Activated CD4-positive, CD25-positive, alpha-beta regulatory T cell treated with anti-CD3 and anti-CD28 coated beads, Interleukin-2, amount 50 U/mL, for 16 hours (primary cell): Measurements from ENCODE around the gene SDK2.

ENCODE experiments used
- DNase-seq: peaks from one replicate; pipeline ENCODE4 v3.0.0-alpha.2; 2020; ENCODE audit warnings: low read depth, low spot score

Gene SDK2

DNA sequence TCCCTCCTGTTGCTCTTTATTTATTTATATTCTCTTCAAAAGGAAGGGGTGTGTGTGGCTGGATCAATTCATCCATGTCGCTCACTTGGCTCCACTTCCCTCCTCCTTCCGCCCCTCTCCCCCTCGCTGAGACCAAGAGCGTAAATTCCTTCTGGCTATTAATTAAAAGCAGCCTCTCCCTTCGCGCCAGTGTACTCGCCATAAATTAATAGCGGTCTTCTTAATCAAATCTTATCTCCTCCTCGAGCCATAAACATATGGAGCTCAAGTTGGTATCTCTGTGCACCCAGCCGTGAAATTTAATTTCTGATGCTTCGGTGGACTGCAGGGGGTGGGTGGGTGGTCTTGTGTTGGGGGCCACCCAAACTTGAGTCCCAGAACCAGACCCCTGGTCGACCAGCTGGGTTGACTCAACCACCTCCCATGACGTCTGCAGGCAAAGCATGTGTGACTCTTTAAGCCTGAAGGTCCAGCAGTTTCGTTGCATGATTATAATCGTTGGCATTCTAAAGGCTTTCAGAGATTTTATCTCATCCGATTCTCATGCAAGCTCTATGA lies 57.9 kb downstream of the SDK2 start:
- DNase-seq, result no peak

DNA sequence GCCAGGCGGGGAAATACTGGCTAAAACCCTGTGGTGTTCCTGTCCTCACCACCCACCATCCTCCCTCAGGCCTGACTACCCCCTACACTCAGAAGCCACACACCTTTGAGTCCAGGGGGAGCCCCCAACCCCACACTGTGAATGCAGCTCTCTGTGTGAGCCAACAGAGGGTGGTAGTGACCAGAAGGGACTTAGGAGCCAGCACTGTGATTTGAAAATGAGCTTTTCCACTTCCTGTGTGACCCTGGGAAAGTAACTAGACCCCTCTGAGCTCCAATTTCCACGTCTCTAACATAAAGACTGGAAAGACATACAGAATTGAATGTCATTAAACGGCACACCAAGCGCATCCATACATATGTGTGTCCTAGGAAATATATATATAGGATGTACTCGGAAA lies 58.7 kb downstream of the SDK2 start:
- DNase-seq, result no peak

DNA sequence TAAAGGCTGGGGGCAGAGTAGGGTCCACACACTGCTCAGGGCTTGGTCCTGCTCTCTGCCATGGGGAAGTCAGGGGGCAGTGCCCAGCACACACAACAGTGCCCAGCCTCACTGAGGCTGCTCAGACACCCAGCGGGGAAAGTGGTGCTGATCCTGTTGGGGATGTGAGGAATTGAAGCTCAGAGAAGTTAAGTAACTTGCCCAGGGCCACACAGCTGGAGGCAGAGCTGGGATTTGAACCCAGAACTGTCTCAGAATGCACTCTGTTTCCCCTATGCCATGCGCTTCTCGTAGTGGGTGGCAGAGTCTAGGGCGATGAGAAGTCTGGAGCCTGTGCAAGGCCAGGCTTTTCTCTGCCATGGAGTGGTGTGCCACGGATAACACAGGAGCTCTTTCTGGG lies 59.3 kb downstream of the SDK2 start:
- DNase-seq, result no peak

DNA sequence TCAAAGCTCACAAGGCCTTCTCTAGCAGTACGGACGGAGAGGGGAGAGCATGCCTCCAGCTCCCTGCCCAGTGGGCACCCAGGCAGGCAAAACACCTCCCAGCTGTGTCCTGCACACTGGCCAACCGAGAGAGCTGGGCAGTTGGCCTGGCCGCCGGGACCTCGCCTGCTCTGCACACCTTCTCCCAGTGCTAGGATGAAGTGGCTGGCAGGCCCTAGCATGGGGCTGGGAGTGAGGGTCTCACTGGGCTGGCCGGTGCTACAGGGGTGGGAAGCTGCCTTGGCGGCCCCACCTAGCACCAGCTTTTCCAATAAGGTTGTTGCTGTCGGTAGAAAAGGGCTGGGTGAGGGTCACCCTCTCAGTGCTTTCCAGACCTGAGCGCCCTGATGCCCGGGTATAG lies 60.2 kb downstream of the SDK2 start:
- no peak for DNase-seq

DNA sequence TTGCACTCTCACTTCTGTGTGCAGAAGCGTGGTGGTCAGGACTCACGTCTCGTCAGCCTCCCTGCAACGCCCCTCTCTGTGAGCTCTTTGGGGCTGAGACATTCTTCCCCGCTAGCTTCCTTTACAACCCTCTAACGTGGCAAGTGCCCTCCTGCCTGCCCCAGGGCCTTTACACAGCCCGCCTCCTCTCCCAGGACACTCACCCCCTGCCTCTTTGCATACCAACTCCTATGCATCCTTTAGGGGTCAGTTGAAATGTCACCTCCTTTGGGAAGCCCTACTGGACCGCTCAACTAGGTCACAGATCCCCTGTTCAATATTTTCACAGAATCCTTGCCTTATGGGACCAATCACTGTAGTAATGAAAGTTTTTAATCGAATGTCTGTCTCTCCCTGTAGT lies 61.4 kb downstream of the SDK2 start:
- DNase-seq, result no peak

DNA sequence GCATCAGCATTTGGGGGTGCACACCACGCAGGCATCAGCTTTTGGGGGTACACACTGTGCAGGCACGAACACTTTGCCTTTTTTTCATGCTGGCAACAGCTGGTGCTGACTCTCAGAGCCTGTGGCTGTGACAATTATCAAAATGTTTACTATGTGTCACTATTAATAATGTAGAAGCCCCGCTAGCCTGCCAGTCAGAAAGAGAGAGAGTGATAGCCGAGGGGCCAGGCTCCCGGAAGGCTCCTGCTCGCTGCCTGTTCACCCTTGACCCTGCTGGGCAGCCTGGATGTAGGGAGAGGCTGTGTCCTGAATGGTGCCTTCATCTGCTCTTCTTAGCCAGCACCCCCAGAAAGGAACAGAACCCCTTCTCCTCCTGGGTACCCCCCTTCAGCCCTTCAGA lies 61.9 kb downstream of the SDK2 start:
- DNase-seq, result no peak

DNA sequence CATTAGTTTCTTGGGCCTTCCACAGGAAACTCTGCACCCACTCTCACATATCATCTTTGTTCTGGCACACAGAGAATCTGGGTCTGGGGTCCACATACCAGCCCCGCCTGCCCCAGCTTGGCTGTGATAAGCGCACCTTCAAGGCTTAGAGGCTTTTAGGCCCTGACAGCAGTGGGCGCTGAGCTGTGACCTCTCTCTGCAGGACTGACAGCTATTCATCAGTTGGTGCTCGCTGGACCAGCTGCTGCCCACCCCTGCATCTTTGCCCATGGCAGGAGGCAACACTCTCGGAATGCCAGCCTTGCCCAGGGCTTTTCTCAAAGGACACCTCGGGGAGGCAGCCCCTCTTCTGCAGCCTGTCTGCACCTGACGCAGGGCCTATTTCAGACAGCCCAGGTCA lies 62.9 kb downstream of the SDK2 start:
- DNase-seq, result no peak

DNA sequence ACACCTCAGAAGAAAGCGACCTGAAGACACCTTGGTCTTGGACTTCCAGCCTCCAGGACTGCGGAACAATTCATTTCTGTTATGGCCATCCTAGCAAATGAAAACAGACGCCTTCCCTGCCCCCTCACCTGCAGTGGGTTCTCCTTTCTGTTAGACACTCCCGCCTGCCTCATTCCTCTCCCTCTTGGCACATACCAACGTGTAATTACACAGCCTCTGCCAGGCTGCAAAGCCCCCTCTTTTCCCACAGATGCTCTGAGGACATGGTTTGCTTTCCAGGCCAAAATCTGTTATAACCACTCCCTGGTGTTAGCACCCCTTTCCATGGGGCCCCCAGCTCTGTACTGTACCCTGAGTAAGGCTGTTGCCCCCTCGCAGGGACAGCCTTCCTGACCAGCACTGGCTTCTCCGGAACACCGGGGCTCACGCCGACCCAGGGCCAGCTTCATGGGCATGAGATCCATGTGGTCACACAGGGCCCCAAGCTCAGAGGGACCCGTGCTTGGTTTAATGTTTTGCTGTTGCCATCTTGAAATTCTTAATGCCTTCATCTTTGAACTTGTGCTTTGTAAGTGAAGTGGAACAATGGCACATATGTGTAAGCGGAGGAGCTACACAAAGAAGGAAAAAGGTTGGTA lies 64.1 kb downstream of the SDK2 start:
- DNase-seq, result no peak

DNA sequence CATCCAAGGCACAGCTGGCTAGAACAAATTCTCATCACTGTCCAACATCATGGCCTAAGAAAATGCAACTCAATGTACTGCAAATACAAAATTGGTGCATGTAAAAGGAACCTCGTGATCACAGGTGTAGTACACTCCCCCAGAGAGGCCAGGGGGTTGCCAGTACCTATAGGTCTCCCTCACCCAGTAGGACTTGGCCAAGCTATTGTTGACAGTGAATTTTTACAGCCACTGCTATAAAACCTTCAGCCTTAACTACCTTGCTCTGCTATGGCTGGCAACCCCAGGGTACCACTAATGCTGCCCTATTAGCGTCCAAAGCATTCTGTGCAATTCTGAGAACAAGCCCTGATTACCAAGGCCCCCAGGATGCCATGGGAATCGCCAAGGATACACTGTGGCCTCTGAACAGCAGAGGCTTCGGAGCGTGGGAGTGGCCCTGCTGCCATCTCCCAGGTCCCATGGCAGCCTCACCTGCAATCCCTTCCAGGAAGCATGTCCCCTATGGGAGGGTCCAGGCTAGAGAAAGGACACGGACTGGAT lies 67.6 kb downstream of the SDK2 start:
- no peak for DNase-seq

DNA sequence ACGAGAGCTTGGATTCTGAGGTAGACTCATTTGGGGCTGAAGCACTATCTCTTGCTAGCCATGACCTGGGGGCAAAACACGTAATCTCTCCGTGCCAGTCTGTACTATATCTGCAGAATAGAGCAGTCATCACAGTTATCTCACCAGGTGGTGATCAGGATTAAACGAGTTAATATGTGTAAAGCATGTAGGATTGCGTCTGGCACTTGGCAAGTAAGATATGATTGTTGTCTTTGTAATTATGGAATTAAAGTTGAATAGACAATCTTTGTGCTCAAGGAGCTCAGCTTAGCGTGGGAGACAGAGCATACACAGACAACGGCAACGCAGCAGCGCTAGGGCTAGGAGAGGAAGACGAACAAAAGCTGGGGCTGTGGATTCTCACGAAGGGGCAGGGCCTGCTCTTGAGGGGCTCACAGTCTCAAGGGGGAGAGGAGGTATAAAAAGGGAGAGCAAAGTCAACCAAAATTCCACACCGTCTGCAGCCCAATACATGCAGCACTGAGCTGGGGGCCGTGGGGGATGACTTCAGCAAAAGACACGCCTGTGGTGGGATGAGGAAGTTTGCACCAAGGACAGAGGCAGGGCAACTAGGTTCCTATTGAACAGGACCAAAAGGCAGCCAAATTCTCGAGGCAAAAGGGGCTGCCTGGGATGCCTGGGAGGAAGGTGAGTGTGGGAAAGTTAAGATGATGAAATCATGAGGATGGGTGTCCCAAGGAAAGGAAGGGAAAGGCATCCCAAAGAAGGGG lies 68.6 kb downstream of the SDK2 start:
- no peak for DNase-seq

DNA sequence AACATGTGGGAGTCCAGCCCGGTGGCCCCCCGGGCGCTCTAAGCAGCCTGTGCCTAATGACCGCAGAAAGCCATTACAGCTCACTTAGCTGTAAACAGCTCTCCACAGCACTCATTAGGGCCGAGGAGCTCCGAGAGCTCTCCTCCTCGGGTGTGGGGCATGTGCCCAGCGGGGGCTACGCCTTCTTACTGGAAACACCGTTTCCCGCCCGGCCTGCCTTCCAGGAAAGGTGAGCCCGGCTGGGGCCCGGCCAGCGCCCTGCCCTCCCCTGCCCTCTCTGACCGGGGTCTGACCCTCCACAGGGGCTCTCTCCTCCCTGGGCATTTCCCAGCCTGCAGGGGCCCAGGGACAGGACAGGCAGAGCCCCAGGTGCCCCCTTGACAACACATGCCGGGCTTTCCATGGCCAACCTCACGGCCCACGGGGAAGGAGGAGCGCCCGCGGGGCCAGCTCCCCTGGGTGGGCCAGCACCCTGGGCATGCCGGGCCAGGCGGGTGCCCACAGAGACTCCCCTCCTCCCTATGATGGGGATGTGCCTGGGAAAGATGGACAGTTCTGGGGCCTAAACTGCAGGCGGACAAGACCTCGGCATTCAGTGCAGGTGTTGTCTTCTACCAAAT lies 72.6 kb downstream of the SDK2 start:
- DNase-seq, result no peak

DNA sequence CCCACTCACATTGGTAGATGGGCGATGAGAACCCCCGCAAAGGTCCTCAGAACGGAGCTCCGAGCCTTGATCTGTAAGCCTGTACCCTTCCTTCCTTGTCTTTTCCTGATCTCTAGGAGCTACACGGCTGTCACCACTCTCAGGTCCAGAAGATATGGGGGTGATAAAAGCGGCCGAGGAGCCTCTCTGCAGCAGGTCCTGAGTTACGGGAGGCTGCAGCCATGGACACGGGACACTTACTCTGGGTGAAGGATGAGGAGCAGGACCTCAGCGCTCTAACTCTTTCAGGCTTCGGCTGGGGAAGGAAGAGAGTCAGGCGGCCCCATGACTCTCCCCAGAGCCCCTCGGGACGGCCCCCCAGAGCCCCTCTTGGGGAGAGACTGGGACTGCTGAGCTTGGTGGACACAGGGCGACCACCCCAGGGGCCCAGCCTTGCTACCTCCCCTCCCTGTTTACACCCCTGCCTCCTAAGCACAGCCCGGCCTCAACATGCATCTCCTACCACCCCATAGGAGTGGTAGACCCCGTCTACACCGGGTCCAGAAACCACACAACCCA lies 74.4 kb downstream of the SDK2 start:
- DNase-seq, result no peak

DNA sequence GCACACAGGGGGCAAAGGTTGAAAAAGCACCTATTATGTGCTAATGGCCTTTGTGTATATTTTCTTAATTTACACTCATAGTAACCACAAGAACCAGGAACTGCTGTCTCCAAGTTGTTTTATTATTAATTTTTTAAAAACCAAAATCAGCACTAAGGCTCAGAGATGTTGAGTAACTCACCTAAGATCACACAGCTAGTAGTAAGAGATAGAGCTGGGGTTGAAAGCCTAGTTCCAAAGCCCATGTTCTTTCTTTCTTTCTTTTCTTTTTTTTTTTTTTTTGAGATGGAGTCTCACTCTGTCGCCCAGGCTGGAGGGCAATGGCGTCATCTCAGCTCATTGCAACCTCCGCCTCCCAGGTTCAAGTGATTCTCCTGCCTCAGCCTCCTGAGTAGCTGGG lies 75.3 kb downstream of the SDK2 start:
- DNase-seq, result no peak

DNA sequence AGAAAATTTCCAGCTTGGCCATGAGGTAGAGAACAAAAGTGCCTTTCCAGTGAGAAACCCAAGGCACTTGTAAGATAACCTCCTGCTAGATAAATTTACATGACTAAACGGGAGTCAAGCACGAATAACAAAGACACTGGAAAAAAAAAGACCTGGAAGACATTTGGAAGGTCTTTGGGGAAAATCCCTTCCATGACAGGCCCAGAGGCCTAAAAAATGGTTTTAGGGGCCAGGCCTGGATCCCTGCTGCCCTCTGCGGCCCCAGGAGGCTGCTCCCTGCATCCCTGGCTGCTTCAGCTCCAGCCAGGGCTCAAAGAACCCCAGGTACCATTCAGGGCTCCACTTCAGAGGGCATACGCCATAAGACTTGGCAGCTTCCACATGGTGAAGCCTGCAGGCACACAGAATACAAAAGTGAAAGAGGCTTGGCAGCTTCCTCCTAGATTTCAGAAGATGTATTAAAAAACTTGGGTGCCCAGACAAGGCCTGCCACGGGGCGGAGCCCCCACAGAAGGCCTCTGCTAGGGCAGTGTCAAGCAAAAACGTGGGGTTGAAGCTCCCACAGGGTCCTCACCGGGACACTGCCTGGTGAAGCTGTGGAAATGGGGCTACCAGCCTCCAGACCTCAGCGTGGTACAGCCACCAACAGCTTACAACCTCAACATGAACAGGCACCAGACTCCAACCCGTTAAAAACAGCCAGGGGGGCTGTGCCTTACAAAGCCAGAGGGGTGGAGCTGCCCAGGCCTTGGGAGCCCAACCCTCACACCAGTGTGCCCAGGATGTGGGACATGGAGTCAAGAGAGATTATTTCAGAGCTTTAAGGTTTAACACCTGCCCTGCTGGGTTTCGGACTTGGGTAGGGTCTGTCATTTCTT lies 77.1 kb downstream of the SDK2 start:
- DNase-seq, result no peak

DNA sequence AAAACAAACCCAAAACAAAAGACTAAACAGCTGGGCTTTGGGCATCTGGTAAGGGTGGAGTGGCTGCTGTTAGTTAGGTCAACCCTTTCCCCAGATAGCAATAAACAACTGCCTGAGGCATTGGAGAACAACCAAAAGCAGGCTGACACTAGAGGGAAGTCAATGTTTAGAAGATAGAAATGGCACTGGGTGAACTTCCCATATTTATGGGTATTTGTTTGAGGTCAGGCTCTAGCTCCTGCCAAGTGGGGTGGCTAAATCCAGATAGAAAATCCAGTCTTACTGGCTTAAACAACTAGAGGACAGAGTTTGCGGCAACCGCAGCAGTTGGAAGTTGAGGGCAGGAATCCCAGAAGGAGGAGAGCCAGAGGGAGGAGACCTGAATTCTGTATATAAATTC lies 79.4 kb downstream of the SDK2 start:
- no peak for DNase-seq

DNA sequence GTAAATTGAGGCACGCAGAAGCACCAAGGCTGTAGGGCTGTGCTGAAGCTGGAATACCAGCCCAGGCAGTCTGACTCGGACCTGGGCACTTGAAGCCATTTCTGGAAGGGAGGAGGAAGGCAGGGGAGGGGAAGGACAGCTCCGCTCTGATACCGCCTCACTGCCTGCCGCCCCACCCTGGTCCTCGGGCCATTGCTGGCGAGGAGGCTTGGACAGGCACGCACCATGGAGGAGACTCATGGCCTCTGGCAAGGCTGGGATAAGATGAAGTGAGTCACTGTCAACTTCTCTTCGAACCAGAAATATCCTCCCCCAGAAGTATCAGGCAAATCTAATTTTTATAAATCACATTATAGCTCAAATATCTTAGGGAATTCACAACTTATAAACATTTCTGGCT lies 81.3 kb downstream of the SDK2 start:
- no peak for DNase-seq

DNA sequence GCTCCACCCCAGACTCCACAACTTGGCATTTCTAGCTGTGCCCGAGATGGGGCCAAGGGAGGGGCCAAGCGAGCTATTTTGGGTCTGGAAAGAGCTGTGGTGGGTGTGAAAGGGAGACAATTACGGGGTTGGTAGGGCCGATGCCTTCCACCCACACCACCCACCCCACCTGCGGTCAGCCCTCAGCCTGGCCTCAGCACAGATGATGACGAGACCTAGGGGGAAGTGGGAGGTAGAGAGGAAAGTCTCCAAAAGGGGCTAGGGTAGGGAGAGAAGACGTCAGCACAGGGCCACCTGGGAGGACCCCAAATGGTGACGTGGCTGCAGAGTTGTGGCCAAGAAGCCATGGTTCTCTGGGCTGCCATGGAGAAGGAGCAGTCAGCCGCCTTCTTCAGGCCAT lies 83.1 kb downstream of the SDK2 start:
- no peak for DNase-seq

DNA sequence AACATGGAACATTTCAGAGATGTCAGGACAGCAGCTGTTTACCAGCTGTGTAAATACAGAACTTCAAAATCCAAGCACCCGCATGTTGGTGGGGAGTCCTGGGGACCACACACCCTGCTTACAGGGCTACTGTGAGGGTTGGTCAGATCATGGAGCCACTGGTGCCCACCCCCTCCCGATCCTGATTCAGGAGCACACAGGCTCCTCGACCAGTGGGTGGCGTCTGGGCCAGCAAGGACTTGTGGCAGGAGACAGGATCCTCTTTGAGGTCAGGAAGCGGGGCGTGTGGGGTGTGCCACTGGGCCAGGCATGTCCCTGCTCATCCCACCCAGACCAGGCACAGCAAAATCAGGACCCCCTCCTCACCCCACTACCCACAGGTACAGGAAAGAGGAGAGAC lies 83.6 kb downstream of the SDK2 start:
- DNase-seq, result no peak

DNA sequence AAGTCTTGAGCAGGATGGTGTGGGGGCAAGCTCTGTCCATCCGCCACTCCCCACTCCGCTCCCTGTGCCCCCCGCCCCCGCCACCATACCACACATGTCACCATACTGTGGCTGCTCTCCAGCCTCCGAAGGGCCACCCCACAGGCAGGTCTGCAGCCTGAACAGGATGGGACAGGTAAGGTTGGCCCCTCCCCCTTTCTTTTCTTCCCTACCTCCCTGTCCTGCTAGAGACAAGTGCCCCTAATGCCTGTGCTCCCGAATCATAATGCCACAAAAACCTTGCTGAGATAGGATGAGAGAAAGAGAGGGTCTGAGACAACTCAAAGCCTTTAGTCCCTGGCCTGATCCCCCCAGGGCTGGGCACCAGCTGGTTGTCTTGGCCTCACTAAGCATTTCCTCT lies 84.7 kb downstream of the SDK2 start:
- no peak for DNase-seq

DNA sequence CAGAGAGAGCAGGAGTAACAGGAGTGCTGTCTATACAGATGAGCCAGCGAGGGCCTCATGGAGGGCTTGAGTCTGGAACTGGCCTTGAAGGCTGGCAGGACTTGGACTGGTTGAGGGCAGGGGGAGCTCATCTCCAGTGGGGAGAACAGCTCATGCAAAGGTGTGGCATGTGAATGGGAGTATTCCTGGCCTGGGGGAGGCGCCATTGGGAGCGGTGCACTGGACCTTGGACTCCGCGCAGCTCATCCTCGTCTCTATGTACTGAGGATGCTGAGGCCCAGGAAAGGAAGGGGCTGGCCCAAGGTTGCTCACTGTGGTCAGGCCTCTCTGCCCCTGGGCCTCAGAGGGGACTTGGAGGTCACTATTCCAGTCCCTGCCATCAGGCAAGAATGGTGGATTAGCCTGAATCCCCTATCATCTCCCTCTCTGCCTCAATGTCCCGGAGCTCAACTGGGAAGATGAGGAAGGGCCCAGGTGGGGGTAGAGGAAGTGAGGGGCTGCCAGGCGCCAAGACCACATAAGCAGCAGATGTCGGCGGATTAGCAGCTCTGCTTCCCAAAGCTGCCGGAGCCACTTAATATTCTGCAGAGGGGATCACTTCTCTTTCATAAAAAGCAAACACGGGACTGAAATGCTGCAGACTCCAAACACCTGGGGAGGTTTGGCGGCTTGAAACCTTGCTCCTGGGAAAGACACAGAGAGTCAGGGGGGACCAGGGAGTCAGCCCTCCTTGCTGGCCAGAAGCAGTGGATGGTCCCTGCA lies 88.9 kb downstream of the SDK2 start:
- DNase-seq, result no peak

DNA sequence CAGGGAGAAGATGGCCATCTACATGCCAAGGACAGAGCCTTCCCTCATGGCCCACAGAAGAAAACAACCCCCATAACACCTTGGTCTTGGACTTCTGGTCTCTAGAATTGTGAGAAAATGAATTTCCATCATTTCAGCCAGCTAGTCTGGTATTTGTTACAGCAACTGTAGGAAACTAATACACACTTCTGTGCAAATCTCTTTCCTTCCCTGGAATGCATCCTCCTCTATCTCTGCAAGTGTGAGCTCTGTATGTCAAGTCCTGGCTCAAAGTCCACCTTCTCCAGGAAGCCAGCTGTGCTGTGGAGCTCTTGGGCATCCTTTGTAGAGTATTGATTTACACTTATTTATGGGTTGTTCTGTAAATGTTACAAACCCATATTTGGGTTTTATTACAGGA lies 89.7 kb downstream of the SDK2 start:
- DNase-seq, result no peak
